ENCODE data around the gene SLC35E4.

- TF ChIP-seq CTCF (conservative IDR thresholded peaks at IDR 0.05; ENCODE audit: low read length) (no peak), EZH2phosphoT487 (IDR thresholded peaks at IDR 0.05; ENCODE audit: borderline replicate concordance, low read depth, low read length) (no peak)
Observed at GRCh38 chr22:30667107-30667493, 31.5 kb downstream of the SLC35E4 start.
